NT2/D1 (cell line): ENCODE results near the gene AFAP1L1.
"Not testable (repeated sequence)": the region's sequence is repeated elsewhere in the genome, so short reads cannot be mapped to it uniquely, and the experiment has no call there.

Source experiments
- DNase-seq: peaks from one replicate; pipeline ENCODE4 v3.0.0-alpha.2; 2011; ENCODE audit warnings: low read depth, low spot score
- H3K27me3 ChIP-seq: 2 replicates; pipeline ENCODE4 v1.6.0; 2011; ENCODE audit warnings: mild to moderate bottlenecking; ENCODE audit not compliant: insufficient read length, insufficient read depth
- H3K36me3 ChIP-seq: 2 replicates; pipeline ENCODE4 v1.6.1; 2011; ENCODE audit warnings: mild to moderate bottlenecking, low read length, mixed read lengths; ENCODE audit not compliant: insufficient read depth, insufficient read length
- H3K4me1 ChIP-seq: 2 replicates; pipeline ENCODE4 v1.5.1; 2011; ENCODE audit not compliant: insufficient read depth, insufficient read length
- H3K4me3 ChIP-seq: 2 replicates; pipeline ENCODE4 v1.5.1; 2011; ENCODE audit warnings: low read depth; ENCODE audit not compliant: insufficient read length
- H3K9ac ChIP-seq: 2 replicates; pipeline ENCODE4 v1.6.0; 2011; ENCODE audit warnings: low read depth; ENCODE audit not compliant: insufficient read length
- H3K9me3 ChIP-seq: 2 replicates; pipeline ENCODE4 v1.5.1; 2011; ENCODE audit warnings: mild to moderate bottlenecking, low read length; ENCODE audit not compliant: insufficient read depth
- SUZ12 ChIP-seq: IDR thresholded peaks from 2 replicates; pipeline ENCODE4 v1.6.1; 2011; ENCODE audit not compliant: insufficient read length, insufficient read depth; ENCODE audit errors: extremely low read depth
- YY1 ChIP-seq: IDR thresholded peaks from 2 replicates; pipeline ENCODE4 v1.6.1; 2011; ENCODE audit not compliant: insufficient read length, insufficient read depth
- ZNF274 ChIP-seq: IDR thresholded peaks from 2 replicates; pipeline ENCODE4 v1.6.1; 2011; ENCODE audit warnings: mild to moderate bottlenecking, low read depth, low read length

AFAP1L1 gene

DNA sequence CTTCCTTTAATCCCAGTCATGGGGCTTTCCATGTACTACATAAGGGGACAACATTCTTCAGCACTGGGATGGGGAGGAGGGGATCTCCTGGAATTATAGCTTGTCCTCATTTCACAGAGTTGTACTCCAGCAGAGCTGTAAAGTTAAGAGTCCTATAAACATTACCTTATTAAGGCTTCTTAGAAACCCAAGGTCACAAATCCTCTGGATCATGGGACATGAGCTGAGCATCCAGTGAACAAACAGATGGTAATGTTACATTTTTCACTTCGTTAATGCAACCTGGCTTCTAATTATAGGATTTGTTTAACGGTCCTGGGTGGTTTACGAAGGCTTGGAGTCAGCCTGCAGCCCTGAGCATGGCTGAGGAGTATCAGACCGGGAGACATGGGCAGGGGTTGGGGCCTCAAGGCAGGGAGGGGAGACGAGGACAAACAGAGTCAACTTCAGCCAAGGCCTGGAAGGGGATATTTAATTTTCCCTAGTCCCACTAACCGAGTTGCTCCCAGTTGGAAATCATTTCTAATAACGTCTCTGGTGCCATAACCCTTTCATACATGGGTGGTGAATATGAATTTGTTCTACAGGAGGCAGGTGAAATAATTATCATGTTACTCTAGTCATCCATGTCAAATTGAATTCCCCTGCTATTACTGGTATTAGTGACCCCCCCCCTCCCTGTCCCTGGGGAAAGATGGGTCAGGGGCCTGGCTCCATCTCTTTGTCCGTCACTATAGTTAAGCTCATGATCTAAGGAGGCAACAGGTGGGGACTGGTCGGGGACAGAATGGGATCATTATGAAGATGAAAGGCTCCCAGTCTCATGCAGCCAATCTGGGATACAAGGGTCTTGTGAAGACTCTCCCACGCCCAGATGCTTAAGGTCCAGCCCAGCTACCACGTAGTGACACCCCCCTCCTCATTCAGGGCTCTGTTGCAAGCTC, 118.2 kb downstream of the AFAP1L1 start:
- TF ChIP-seq ZNF274 (no peak), SUZ12 (no peak), YY1 (no peak)
- H3K27me3 ChIP-seq = no peaks in the 10 kb centered on the region

DNA sequence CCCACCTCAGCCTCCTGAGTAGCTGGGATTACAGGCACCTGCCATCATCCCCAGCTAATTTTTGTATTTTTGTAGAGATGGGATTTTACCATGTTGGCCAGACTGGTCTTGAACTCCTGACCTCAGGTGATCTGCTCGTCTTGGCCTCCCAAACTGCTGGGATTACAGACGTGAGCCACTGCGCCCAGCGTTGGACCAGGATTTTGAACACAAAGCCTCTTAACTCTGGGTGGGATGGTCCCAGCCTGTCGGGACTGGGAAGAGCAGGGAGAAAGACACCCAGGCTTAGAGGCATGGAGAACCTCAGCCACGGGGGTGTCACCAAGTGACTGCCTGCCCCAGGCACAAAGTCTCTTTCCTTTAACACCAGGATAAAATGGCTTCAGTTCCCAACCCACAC, 119.4 kb downstream of the AFAP1L1 start:
- not testable (repeated sequence) for H3K27me3 ChIP-seq, H3K36me3 ChIP-seq, H3K4me3 ChIP-seq, H3K9me3 ChIP-seq, H3K4me1 ChIP-seq, DNase-seq, H3K9ac ChIP-seq

More for the DNA sequence above, 118.2 kb downstream of the AFAP1L1 start:
- peaks cover 5% of the 10 kb centered on the region; the same call in 1 of the 2 replicates for H3K9me3 ChIP-seq
- no peak for DNase-seq
- no peak overlapping the region for H3K9ac ChIP-seq
- no peaks in the 10 kb centered on the region for H3K4me1 ChIP-seq
- no peaks in the 10 kb centered on the region for H3K36me3 ChIP-seq
- no peak overlapping the region for H3K4me3 ChIP-seq
